Skin epidermis (tissue), 12 donors: ENCODE data around the gene LOX.
A peak's percentile ranks its signal among the peaks of the same experiment; 100 is the strongest.

Source experiments
- H3K27ac ChIP-seq, 21 experiments: fragments of 200-600 bp; sonication (generic) in 11 of 21; one replicate each; pipeline ENCODE4 v1.5.0; 2020; ENCODE audit warnings: mild to moderate bottlenecking in 3 of 21, inconsistent platforms in 2 of 21, moderate library complexity in 2 of 21
- H3K4me3 ChIP-seq, 7 experiments: fragments of 200-600 bp; sonication (generic) in 2 of 7; one replicate each; pipeline ENCODE4 v1.5.0; 2020; ENCODE audit warnings: inconsistent platforms in 2 of 7, mild to moderate bottlenecking in 2 of 7, moderate library complexity in 1 of 7

LOX gene

DNA sequence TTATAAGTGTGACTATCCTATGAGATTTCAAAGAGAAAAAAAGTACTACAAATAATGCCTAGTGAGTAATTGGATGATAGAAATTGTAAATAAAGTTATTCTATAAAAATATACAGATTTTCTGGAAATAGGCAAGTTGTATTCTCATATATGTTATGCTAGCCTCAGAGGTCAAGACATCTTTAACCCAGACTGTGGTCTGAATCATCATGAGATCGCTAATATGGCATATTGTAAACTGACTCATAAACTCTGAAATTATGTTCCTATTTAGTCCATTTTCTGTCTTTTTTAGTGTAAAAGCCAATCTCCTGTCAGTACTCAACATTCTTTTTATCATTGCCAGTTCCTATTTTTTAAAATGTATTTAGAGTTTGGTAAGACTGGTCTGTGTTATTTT, 14.2 kb downstream of the LOX start:
- Histone ChIP-seq H3K4me3 (no peak overlapping the region), H3K27ac (no peak overlapping the region)

- Histone ChIP-seq H3K4me3 (no peak overlapping the region), H3K27ac (no peak overlapping the region)
Observed at GRCh38 chr5:122062205-122062604, 15.9 kb downstream of the LOX start.

DNA sequence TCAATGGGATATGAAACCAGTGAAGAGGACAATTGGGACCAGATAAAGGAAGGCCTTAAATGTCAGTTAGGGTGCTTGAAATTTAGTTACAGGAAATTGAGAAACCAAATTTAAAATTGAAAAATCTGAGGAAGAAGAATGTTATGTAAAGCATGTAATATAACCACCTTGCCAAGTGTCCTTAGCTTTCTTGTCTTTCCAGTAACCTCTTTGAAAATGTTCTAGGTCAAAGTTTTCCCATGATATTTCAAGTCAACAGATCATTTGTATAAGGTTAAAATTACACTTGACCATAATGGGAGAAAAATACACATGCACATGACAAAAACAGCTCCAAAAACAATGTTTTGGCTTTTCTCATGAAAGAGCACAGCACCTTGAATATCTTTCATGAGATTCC, 21.1 kb downstream of the LOX start:
- H3K4me3 ChIP-seq: no peak overlapping the region
- H3K27ac ChIP-seq: no peak overlapping the region

DNA sequence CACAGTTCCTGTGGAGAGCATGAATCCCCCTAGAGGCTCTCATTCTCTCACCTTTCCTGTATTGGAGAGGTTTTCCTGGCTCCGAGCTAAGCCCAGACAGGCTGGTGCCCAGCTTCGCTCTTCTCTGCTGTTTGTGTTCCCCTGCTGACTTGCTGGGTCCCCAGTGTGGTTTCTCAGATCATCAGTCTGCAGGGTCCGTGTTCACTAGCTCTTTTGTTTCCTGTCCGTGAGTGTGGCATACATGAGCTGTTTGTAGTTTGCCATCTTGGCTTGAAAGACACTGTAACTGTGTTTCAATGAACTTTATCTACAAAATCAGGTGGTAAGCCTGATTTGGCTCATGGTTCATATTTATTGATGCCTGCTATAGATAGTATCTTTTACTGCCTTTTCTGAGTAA, 23.8 kb downstream of the LOX start:
- peak overlapping the region in 1 of 21 experiments; percentile 48 for H3K27ac ChIP-seq
- H3K4me3 ChIP-seq: no peak overlapping the region

- H3K27ac ChIP-seq: peak overlapping the region in 1 of 21 experiments; percentile 48
- H3K4me3 ChIP-seq: no peak overlapping the region
Observed at GRCh38 chr5:122053181-122054109, 24.6 kb downstream of the LOX start.

- H3K4me3 ChIP-seq: no peak overlapping the region
Observed at GRCh38 chr5:122051569-122051968, 26.5 kb downstream of the LOX start.

GRCh38 chr5:122050959-122051358, 27.1 kb downstream of the LOX start:
- no peak overlapping the region for H3K4me3 ChIP-seq
- H3K27ac ChIP-seq: no peak overlapping the region

More at GRCh38 chr5:122051569-122051968, 26.5 kb downstream of the LOX start:
- no peak overlapping the region for H3K27ac ChIP-seq

DNA sequence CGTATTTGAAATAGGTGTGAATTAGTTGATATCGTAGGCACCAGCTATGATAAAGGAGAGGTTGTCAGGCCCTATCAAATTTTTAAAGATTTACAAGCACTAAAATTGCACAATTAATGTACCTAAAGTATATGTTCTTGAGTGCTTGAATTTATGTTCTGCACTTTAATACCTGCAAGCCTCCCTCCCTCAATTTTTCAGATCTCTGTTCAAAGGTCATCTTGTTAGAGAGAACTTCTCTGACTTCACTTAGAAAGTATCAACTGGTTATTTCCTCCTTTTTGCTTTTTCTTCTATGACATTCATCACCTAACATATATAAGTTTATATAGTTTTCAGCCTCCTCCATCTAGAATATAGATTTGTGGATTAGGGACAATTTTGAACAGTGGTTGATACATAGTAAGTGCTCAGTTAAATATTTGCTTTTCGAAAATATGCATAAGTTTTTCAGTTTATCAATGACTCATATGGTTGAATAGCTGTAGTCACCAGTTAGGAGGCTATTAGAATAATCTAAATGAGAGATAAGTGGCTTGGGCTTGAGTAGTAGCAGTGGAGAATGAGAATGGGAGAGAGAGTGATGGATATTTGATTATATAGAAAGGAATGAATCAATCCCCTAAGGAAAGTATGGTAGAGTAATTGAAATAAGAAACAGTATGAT, 37.3 kb downstream of the LOX start:
- Histone ChIP-seq H3K4me3 (no peak overlapping the region), H3K27ac (no peak overlapping the region)

GRCh38 chr5:122036326-122036725, 41.7 kb downstream of the LOX start:
- Histone ChIP-seq H3K4me3 (no peak overlapping the region), H3K27ac (no peak overlapping the region)

DNA sequence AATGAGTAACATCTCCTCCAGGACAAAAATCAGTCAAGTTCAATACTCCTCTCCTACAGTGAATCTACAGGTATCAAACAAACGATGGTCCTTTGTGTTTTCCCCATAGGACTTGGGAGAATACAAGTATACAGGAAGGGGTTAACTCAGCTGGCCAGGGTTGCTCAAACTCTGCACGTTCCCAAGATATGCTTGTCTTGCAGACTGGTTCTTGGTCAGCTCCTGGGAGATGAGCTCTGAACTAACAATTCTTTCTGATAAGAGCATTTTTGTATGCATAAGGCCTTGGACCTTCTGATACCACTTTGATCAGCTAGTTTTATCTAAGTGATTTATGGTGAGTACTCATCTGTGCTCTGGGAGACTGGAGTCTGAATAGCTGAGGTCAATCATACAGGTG, 42.1 kb downstream of the LOX start:
- Histone ChIP-seq H3K27ac (no peak overlapping the region), H3K4me3 (no peak overlapping the region)

- Histone ChIP-seq H3K4me3 (no peak overlapping the region), H3K27ac (no peak overlapping the region)
Observed at GRCh38 chr5:122031836-122032235, 46.2 kb downstream of the LOX start.

DNA sequence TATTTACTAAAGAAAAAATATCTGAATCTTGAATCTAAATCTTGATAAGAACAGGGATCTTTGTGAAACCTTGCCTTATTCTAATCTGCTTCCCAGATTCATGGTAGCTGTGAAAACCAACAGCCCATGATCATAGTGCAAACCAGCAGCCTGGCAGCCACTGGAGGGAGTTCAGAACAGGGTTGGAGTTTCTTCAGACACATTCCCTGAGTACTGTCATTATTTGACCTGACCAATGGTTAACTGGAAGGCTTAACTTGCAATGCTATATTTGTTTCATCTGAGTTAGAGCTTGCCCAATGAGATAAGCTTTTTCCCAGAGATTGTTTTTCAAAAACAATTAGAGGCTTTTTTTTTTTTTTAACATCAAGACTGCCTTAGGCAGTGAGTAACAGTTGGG, 47.8 kb downstream of the LOX start:
- no peak overlapping the region for H3K4me3 ChIP-seq
- H3K27ac ChIP-seq: no peak overlapping the region

- Histone ChIP-seq H3K27ac (no peak overlapping the region), H3K4me3 (no peak overlapping the region)
Observed at GRCh38 chr5:122029818-122030217, 48.2 kb downstream of the LOX start.

GRCh38 chr5:122022966-122023365, 55.1 kb downstream of the LOX start:
- H3K4me3 ChIP-seq: no peak overlapping the region
- H3K27ac ChIP-seq: no peak overlapping the region

- Histone ChIP-seq H3K27ac (no peak overlapping the region), H3K4me3 (no peak overlapping the region)
Observed at GRCh38 chr5:122019919-122020590, 58.0 kb downstream of the LOX start.

GRCh38 chr5:122015471-122015870, 62.6 kb downstream of the LOX start:
- H3K4me3 ChIP-seq: no peak overlapping the region
- no peak overlapping the region for H3K27ac ChIP-seq

- Histone ChIP-seq H3K27ac (peak overlapping the region in 1 of 21 experiments; percentile 18), H3K4me3 (no peak overlapping the region)
Observed at GRCh38 chr5:122014236-122014935, 63.7 kb downstream of the LOX start.
